IMR-90 (cell line): ENCODE data around the gene CACNB2. TPM values are rescaled to one million over a fixed set of nuclear protein-coding genes. Genes with fewer than 3 reads are reported as not detected.

Source experiments
- ATAC-seq: fragments of 200-7000 bp; cut with Tn5 transposase; 2 replicates; pipeline ENCODE4 v1.9.1; 2020; ENCODE audit warnings: low read depth, mild to moderate bottlenecking, moderate library complexity
- BruUV-seq: library from RNA; stranded (reverse); fragments of 400-500 nt; replicated peaks from 2 replicates; lab custom pipeline; 2021; lab: Mats Ljungman, UMichigan
- CTCF ChIA-PET: fragments of 300-600 bp; formaldehyde crosslinking; extraction: SDS; loops from one replicate; lab custom pipeline; 2021; ENCODE audit warnings: antibody characterized with exemption; lab: Yijun Ruan, JAX
- POLR2A ChIA-PET: fragments of 300-600 bp; sonication (Branson Sonifier 250); formaldehyde crosslinking; loops from one replicate; lab custom pipeline; 2022; ENCODE audit warnings: antibody characterized with exemption; ENCODE audit not compliant: unreplicated experiment; lab: Charles Lee
- DNase-seq: peaks from one replicate; pipeline ENCODE4 v3.0.0; 2013
- H2AFZ ChIP-seq: replicated peaks from 2 replicates; pipeline ENCODE3; 2013; ENCODE audit warnings: low read length, mild to moderate bottlenecking; ENCODE audit not compliant: poor library complexity
- H2AK5ac ChIP-seq: 2 replicates; pipeline ENCODE4 v1.6.1; 2013; ENCODE audit warnings: low read depth, low read length, inconsistent platforms
- H2AK9ac ChIP-seq: replicated peaks from 2 replicates; pipeline ENCODE3; 2013; ENCODE audit warnings: mild to moderate bottlenecking, low read depth, low read length, moderate library complexity; ENCODE audit not compliant: poor library complexity
- H2BK120ac ChIP-seq: 2 replicates; pipeline ENCODE4 v1.6.1; 2013; ENCODE audit warnings: low read depth, low read length, inconsistent platforms
- H2BK15ac ChIP-seq: 3 replicates; pipeline ENCODE4 v1.6.1; 2013; ENCODE audit warnings: low read depth, low read length, inconsistent platforms
- H2BK20ac ChIP-seq: 2 replicates; pipeline ENCODE4 v1.6.1; 2013; ENCODE audit warnings: low read depth, mild to moderate bottlenecking, inconsistent platforms, low read length, moderate library complexity
- H2BK5ac ChIP-seq: 2 replicates; pipeline ENCODE4 v1.6.1; 2013; ENCODE audit warnings: mild to moderate bottlenecking, low read depth, low read length, inconsistent platforms; ENCODE audit not compliant: poor library complexity, severe bottlenecking
- H3K14ac ChIP-seq: replicated peaks from 2 replicates; pipeline ENCODE4 v1.6.1; 2013; ENCODE audit warnings: low read depth, low read length, inconsistent platforms
- H3K18ac ChIP-seq: 2 replicates; pipeline ENCODE4 v1.6.1; 2013; ENCODE audit warnings: low read depth, low read length, control low read depth
- H3K23ac ChIP-seq: 2 replicates; pipeline ENCODE4 v1.6.1; 2013; ENCODE audit warnings: low read depth, low read length, inconsistent platforms
- H3K27ac ChIP-seq: 2 replicates; pipeline ENCODE4 v1.5.1; 2013; ENCODE audit warnings: mild to moderate bottlenecking, control low read depth, low read length; ENCODE audit not compliant: insufficient read depth
- H3K27me3 ChIP-seq: 2 replicates; pipeline ENCODE4 v1.6.1; 2013; ENCODE audit warnings: low read length; ENCODE audit not compliant: control insufficient read depth, insufficient read depth
- H3K36me3 ChIP-seq: 2 replicates; pipeline ENCODE4 v1.6.1; 2013; ENCODE audit warnings: low read length, mixed read lengths; ENCODE audit not compliant: control insufficient read depth, insufficient read depth
- H3K4ac ChIP-seq: 2 replicates; pipeline ENCODE4 v1.6.1; 2013; ENCODE audit warnings: low read depth, low read length, inconsistent platforms
- H3K4me1 ChIP-seq: 2 replicates; pipeline ENCODE4 v1.6.1; 2013; ENCODE audit warnings: low read length, mixed read lengths; ENCODE audit not compliant: control insufficient read depth, insufficient read depth
- H3K4me2 ChIP-seq: 2 replicates; pipeline ENCODE4 v1.6.1; 2013; ENCODE audit warnings: low read depth, mild to moderate bottlenecking, control low read depth, low read length, moderate library complexity
- H3K4me3 ChIP-seq: 2 replicates; pipeline ENCODE4 v1.5.1; 2013; ENCODE audit warnings: low read depth, mild to moderate bottlenecking, control low read depth, low read length, moderate library complexity; ENCODE audit not compliant: insufficient read depth
- H3K56ac ChIP-seq: 2 replicates; pipeline ENCODE4 v1.6.1; 2013; ENCODE audit warnings: low read length, inconsistent platforms; ENCODE audit not compliant: insufficient read depth; ENCODE audit errors: extremely low read depth
- H3K79me1 ChIP-seq, 2 experiments: 2 replicates each; pipeline ENCODE4 v1.6.1; 2013; ENCODE audit warnings: low read length in 2 of 2, inconsistent platforms in 1 of 2, low read depth in 1 of 2
- H3K9ac ChIP-seq: 2 replicates; pipeline ENCODE4 v1.6.1; 2013; ENCODE audit warnings: low read depth, low read length, control low read depth
- H3K9me1 ChIP-seq: 2 replicates; pipeline ENCODE4 v1.6.1; 2013; ENCODE audit warnings: low read length, inconsistent platforms; ENCODE audit not compliant: insufficient read depth
- H3K9me3 ChIP-seq: 2 replicates; pipeline ENCODE4 v1.6.1; 2013; ENCODE audit warnings: low read length; ENCODE audit not compliant: control insufficient read depth, insufficient read depth
- H4K20me1 ChIP-seq: 2 replicates; pipeline ENCODE4 v1.6.1; 2013; ENCODE audit warnings: low read length, inconsistent platforms; ENCODE audit not compliant: insufficient read depth
- H4K5ac ChIP-seq: 2 replicates; pipeline ENCODE4 v1.6.1; 2013; ENCODE audit warnings: mild to moderate bottlenecking, low read depth, low read length, control low read depth
- H4K8ac ChIP-seq, 2 experiments: 2 replicates each; pipeline ENCODE4 v1.6.1; 2013; ENCODE audit warnings: low read depth in 2 of 2, low read length in 2 of 2, control low read depth in 1 of 2, inconsistent platforms in 1 of 2
- H4K91ac ChIP-seq: 2 replicates; pipeline ENCODE4 v1.6.1; 2013; ENCODE audit warnings: low read depth, low read length, inconsistent platforms; ENCODE audit not compliant: insufficient read depth
- BHLHE40 ChIP-seq: fragments of 150-350 bp; IDR thresholded peaks from 2 replicates; pipeline ENCODE4 v1.6.1; 2016; ENCODE audit warnings: mild to moderate bottlenecking, low read depth, low read length
- CEBPB ChIP-seq: IDR thresholded peaks from 2 replicates; pipeline ENCODE4 v1.6.1; 2012; ENCODE audit warnings: low read depth, low read length, improper control_type of control experiment
- MXI1 ChIP-seq: IDR thresholded peaks from 2 replicates; pipeline ENCODE4 v1.6.1; 2012; ENCODE audit warnings: low read depth, mild to moderate bottlenecking, low read length, moderate library complexity, borderline replicate concordance
- NFE2L2 ChIP-seq: fragments of 150-350 bp; IDR thresholded peaks from 2 replicates; pipeline ENCODE4 v1.6.1; 2016; ENCODE audit warnings: low read depth, mild to moderate bottlenecking, low read length
- POLR2A ChIP-seq: IDR thresholded peaks from 2 replicates; pipeline ENCODE4 v1.6.1; 2012; ENCODE audit warnings: mild to moderate bottlenecking, low read depth, low read length
- RAD21 ChIP-seq: IDR thresholded peaks from 2 replicates; pipeline ENCODE4 v1.6.1; 2012; ENCODE audit warnings: low read length, improper control_type of control experiment
- RCOR1 ChIP-seq: IDR thresholded peaks from 2 replicates; pipeline ENCODE4 v1.6.1; 2012; ENCODE audit warnings: mild to moderate bottlenecking, low read length, improper control_type of control experiment; ENCODE audit not compliant: insufficient replicate concordance
- WGBS, 2 experiments: methylation state at CpG; one replicate each; pipeline versions ENCODE4 v1.1.5 to v1.1.7; 2013; ENCODE audit warnings: missing lambda C conversion rate in 2 of 2; ENCODE audit not compliant: insufficient read length in 1 of 2; ENCODE audit errors: extremely low coverage in 2 of 2; 5-methylcytosine and 5-hydroxymethylcytosine counted together
- dilution Hi-C: fragments of 300-500 bp; cut with HindIII; formaldehyde crosslinking; loops from one replicate; pipeline ENCODE4 v1.14.3; 2018; ENCODE audit warnings: low sequenced_read_pairs; ENCODE audit not compliant: unreplicated experiment
- in situ Hi-C: fragments of 300-500 bp; cut with MboI; formaldehyde crosslinking; loops from 3 replicates; pipeline ENCODE4 v1.14.3; 2019; ENCODE audit warnings: low sequenced_read_pairs, inconsistent platforms, mixed read lengths
- intact Hi-C: fragments of 100-400 bp; cut with micrococcal nuclease; formaldehyde crosslinking; loops from 2 replicates; pipeline ENCODE4 v1.10.0; 2022
- polyA plus RNA-seq, 3 experiments: library from polyadenylated mRNA; depleted of rRNA; stranded (reverse); fragments of >200 nt; gene quantifications; 2 replicates each; pipeline ENCODE4 v1.2.3, GENCODE V29; 2012; ENCODE audit warnings: low replicate concordance in 1 of 3
- total RNA-seq: library from RNA; depleted of rRNA; stranded (reverse); fragments of >200 nt; gene quantifications from 2 replicates; pipeline ENCODE4 v1.2.3, GENCODE V29; 2012

The CACNB2 gene
- total and polyA plus RNA-seq, 2 of the 4 experiments (the other 2 are of a cell fraction), result 0.36 TPM

GRCh38 chr10:18479502-18479901, 339.3 kb downstream of the CACNB2 start:
- H3K9me3 ChIP-seq, result no peaks in the 10 kb centered on the region
- H4K5ac ChIP-seq, result no peak overlapping the region
- intact Hi-C loops (no loop called here), in situ Hi-C loops (no loop called here), dilution Hi-C loops (no loop called here)
- DNase-seq (no peak), ATAC-seq (no peak)
- no peak overlapping the region for H4K8ac ChIP-seq
- no peak overlapping the region for H2BK120ac ChIP-seq
- H3K36me3 ChIP-seq, result no peaks in the 10 kb centered on the region
- no peaks in the 10 kb centered on the region for H3K9me1 ChIP-seq
- no peak for TF ChIP-seq POLR2A
- no peak for TF ChIP-seq RCOR1
- no peak for TF ChIP-seq NFE2L2
- no peak for TF ChIP-seq BHLHE40
- TF ChIP-seq MXI1, result no peak
- TF ChIP-seq CEBPB, result no peak
- TF ChIP-seq RAD21, result no peak
- peaks cover 3% of the 10 kb centered on the region for H3K4me1 ChIP-seq
- H3K4me2 ChIP-seq, result no peak overlapping the region
- no peak overlapping the region for H2AK9ac ChIP-seq
- CTCF ChIA-PET, result no interaction called here
- H3K27ac ChIP-seq, result no peak overlapping the region
- no peak overlapping the region for H3K4me3 ChIP-seq
- H4K91ac ChIP-seq, result no peak overlapping the region
- no peak overlapping the region for H2AFZ ChIP-seq
- H3K4ac ChIP-seq, result no peak overlapping the region
- H3K56ac ChIP-seq, result no peak overlapping the region
- no CpG with 5 or more reads among the region's 6 CpGs for WGBS, 2 experiments
- H2BK20ac ChIP-seq, result no peak overlapping the region
- H3K27me3 ChIP-seq, result no peaks in the 10 kb centered on the region; the same call in 1 of the 2 replicates
- H3K9ac ChIP-seq, result no peak overlapping the region
- no peak overlapping the region for H3K18ac ChIP-seq
- BruUV-seq, result no TSS peak
- no peak overlapping the region for H2AK5ac ChIP-seq
- no peak overlapping the region for H3K14ac ChIP-seq
- H2BK15ac ChIP-seq, result no peak overlapping the region
- no peaks in the 10 kb centered on the region for H4K20me1 ChIP-seq
- no peaks in the 10 kb centered on the region for H3K79me1 ChIP-seq
- no peak overlapping the region for H3K23ac ChIP-seq
- H2BK5ac ChIP-seq, result no peak overlapping the region
- POLR2A ChIA-PET, result no interaction called here
